ENCODE measurements around the gene IGSF3.

Gene IGSF3

DNA sequence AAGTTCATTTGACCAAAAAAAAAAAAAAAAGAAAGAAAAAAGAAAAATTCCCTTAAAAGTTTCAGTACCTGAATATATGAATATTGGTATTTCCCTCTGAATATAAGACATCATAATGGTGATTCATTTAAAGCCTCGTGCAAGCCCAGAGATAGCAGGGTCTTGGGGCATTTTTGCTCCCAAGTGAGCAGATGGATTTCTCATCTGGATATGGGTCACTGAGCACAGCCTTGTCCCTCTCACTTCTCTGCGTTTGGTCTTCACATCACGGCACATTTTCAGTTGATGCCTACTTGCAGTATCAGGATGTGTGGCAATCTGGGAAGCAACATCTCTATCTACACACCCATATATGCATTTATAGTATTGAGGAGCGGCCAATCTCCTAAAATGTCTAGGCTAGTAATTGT lies 109.4 kb downstream of the IGSF3 start:
- no peak for DNase-seq (ENCODE audit: low read depth in 2 of 2)

- no peak for DNase-seq (ENCODE audit: low read depth in 2 of 2)
Measured at GRCh38 chr1:116557323-116557878, 110.1 kb downstream of the IGSF3 start.

GRCh38 chr1:116556289-116557006 lies 111.1 kb downstream of the IGSF3 start:
- peak; percentile 51 to 66 for DNase-seq (ENCODE audit: low read depth in 2 of 2)

DNA sequence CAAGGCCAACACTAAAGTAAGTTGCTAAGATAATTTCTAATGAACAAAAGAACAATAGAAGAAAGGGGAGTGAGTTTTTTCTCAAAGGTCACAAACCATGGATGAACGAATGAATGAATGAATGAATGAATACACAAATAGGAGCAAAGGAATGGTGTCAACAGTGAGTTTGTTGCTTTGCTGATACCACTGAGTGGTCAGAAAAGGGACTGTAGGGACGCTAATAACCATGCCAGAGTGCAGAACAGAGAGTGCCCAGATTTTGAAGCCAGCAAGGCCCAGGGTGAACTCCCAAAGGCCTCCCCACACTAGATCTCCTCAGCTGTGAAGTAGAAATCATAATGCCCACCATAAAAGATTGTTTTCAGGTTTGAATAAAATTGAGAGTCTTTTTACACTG lies 112.6 kb downstream of the IGSF3 start:
- DNase-seq (ENCODE audit: low read depth in 2 of 2): no peak

- no peak for DNase-seq (ENCODE audit: low read depth in 2 of 2)
Measured at GRCh38 chr1:116553386-116554115, 114.0 kb downstream of the IGSF3 start.

DNA sequence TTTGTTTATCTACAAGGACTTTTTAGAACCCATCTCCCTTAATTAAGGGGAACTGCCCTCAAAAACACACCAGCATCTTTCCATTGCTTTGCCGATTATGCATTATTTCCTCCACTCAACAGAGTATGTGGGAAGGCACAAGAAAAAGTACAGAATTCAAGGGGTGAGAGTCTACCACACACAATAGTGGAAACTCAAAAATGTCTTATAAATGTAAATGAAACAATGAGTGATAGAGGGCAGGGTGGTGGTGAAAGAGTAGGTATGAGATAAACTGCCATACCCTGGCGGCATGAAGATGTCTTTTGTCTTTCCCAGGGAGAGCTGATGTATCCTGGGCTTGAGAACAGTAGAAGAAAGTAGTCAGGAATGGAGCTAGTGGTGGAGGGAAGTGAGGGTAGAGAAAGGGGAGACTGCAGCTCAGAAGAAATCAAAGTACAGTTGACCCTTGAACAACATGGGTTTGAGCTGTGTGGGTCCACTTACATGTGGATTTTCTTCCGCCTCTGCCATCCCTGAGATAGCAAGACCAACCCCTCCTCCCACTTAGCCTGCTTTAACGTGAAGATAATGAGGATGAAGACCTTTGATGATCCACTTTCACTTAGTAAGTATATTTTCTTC lies 121.1 kb downstream of the IGSF3 start:
- DNase-seq (ENCODE audit: low read depth in 2 of 2): no peak

DNA sequence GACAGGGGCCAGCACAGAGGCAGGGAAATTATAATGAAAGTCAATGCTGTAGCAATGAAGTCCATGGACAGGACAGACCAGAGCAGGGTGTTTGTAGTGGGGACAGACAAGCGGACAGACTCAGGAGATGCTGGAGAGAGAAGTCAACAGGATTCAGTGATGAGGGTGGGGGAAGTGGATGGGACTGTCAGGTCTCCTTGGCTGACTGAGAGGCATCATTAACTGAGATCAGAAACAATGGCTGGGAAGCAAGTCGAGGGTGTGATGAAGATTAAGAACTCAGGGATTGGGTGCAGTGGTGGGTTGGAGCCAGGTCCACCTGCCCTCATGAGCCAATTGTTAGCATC lies 122.2 kb downstream of the IGSF3 start:
- DNase-seq (ENCODE audit: low read depth in 2 of 2): no peak

DNA sequence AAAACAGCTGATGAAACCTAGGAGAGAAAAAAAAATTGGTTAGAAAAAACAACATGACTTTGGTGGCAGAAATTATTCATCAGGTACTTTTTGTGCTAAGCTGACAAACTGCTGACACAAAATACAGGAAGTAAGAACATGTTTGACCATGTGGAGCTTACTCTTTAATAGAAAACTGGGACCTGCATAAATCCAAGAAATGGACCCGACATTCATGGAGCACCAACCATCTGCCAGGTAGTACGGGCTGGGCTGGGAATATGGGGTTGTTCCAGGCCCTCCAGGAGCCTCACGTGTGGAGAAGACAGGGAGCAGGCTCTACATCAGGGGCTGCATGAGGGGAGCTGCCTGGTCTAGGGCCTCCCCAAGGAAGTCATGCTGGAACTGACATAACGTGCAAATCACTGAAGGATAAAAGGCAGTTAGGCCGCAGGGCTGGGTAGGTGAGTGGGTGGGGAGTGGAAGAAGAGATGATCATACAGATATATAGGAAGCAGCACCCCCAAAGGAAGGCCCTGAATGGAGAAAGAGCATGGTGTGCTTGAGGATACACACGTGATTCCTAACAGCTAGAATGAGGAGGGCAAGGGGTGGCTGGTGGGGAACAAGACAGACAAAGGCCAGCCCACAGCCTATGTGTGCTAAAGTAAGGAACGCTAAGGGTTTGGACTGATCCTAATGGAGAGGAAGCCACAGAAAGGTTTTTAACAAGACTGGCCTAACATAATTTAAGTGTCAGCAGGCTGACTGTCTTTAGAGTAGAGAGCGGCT lies 122.8 kb downstream of the IGSF3 start:
- no peak for DNase-seq (ENCODE audit: low read depth in 2 of 2)

DNA sequence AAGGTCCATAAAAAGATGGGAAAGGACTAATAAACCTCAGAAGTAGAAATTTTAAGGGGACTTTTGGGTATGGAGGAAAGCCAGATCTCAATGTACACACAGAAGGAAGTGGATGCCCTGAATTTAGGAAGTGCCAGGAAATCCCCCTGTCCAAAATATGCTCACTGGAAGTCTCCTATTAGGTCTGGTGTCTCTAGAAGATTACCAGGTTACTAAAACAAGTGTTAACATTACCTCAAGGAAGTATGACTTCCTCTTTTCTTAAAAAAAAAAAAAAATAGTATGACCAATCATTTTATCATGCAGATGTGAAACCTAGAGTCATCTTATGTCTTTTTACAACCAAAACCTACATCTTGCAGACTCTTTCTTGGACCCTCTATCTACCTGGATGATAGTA lies 127.4 kb downstream of the IGSF3 start:
- DNase-seq (ENCODE audit: low read depth in 2 of 2): no peak

DNA sequence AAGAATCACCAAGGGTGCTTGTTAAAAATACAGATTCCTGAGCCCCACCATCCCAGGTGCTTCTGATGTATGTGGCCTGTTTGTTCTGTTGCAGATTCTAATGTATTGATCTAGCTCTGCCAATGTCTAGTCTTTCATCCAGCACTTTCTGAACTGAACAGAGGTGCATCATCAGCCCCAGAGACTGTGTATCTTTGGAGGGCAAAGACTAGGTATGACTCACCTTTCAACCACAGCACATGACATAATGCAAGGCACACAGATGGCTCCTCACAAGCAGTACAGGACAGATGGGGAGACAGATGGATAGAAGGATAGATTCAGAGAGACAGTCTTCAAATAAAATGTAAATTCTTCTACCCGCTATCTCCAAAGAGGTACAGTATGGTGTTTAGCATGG lies 129.0 kb downstream of the IGSF3 start:
- DNase-seq (ENCODE audit: low read depth in 2 of 2): peak in 1 of 2 donors; percentile 30

DNA sequence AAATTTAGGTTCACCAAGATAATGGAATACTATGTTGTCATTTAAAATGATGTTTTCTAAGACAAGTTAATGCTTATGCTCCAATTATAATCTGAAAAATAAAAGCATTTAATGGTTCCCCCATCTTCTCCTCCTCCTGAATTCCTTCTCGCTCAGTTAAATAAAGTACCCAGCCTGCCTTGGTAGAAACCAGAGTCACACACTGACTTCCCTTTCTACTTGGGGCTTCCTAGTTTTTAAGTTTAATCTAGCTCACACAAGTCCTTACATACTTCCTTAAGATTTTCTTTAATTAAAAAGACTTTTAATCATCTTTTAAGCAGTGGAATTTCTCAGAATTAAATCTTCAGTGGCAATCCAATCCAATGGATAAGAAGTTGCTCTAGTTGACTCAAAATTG lies 129.6 kb downstream of the IGSF3 start:
- DNase-seq (ENCODE audit: low read depth in 2 of 2): no peak

DNA sequence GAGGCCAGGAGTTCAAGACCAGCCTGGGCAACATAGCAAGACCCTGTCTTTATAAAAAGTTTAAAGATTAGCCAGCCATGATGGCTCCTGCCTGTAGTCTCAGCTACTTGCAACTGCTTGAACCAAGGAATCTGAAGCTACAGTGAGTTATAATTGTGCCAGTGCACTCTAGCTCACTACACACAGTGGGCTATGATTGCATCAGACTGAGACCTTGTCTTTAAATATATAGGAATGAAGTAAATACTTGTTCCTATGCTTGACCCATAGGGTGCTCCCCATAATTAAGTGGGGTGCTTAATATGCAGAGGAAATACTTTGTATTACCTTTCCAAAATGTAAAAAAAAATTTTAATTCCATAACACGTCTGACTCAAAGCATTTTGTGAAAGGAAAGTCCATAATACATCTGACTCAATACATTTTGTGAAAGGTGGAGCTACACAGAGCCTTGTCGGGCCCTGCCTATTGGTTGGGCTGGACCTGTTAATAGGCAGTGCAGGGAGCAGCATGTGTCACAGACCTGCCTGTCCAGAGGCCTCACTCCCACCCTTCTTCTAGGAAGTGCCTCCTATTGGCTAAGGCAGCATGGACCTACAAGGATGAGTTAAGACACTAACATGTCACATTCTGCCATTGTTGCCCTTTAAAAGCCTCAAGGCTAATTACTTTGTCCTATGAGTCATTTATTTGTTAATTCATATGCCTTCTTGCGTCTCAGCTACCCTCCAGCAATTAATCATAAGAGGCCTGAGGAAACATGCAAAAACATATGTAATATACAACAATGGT lies 130.3 kb downstream of the IGSF3 start:
- no peak for DNase-seq (ENCODE audit: low read depth in 2 of 2)

GRCh38 chr1:116534014-116534739 lies 133.4 kb downstream of the IGSF3 start:
- DNase-seq (ENCODE audit: low read depth in 2 of 2): no peak

GRCh38 chr1:116533429-116533820 lies 134.1 kb downstream of the IGSF3 start:
- no peak for DNase-seq (ENCODE audit: low read depth in 2 of 2)

GRCh38 chr1:116532671-116533428 lies 134.7 kb downstream of the IGSF3 start:
- no peak for DNase-seq (ENCODE audit: low read depth in 2 of 2)

DNA sequence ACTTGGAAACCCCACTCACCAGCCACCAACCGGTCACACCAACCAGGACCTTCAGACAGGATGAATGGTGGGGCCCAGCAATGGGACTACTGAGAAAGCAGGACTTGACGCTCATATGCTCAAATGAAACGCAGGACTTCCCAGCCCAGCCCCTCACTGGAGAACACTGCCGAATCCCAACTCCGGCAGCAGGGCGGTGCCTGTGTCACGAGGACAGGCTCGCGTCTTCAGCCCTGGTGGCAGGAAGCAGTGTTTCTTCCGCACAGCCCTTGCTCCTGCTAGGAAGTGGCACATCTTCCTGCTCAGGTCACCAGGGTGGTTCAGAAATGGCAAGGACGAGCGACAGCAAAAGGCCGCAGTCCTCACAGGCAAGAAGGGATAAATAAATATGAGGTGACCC lies 135.6 kb downstream of the IGSF3 start:
- DNase-seq (ENCODE audit: low read depth in 2 of 2): no peak

DNA sequence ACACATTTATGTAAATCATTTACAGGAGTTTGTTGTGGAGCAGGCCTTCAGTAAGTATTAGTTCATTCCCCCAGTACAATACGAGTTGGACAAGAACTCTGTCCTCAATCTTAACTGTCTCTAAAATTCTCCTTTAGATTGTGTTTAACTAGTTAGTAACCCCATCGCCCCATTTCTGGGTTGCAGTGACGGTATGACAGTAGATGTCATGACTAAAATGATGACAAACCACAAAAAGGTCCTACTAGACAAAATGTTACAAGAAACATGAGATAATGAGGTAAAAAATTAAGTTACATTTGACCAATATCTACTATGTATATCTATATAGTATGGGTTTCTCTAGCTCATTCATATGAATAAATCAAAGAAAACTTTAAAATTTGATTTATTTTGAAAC lies 137.9 kb downstream of the IGSF3 start:
- no peak for DNase-seq (ENCODE audit: low read depth in 2 of 2)

DNA sequence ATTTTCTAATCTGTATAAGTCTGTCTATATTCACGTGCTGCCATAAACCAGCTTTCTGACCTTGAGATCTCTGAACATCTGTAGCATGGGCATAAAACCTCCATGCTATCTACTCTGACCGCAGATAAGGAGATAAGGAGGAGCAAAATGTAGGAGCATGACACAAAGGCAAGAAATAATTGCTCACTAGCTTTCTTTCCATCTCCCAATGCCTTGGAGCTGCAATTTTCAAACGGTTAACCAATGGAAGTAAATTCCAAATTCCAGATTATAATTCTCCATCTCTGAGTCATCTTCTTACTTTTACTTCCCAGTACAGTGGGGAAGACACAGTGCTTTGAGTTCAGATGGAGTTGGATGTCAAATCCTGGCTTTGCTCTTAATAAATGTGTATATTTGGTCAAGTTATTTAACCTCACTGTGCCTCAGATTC lies 138.3 kb downstream of the IGSF3 start:
- DNase-seq (ENCODE audit: low read depth in 2 of 2): no peak

DNA sequence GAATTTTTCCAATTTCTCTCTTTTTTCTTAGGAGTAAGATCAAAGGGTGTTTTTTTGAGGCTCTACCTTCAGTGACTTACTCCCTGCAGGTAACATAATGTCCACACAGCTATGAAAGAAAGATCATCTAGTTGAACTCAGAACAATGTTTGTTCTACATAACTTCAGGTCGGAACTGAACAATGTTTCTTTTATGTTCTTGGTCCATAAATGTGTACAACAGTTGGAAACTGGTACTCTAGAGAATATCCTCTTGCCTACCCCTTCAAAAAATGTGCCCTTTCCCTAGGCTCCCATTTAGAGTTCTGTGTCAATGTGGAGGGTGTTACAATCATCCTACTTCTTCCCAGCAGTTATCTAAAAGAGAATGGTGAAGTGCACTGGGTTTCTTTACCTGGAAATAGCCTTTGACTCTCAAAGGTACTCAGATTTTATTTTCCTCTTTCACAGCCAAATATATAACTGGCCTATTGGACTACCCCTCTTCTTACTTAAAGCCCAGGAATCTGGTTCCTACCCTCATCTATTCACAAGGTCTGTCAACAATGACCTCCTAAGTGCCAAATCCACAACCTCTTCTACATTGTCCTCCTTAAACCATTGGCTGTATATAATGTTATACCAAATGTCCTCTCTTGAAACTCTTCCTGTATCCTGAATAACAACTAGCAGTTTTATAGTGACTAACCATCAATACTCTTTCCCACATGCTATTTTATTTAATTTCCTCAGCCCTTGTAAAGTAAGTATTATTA lies 139.0 kb downstream of the IGSF3 start:
- no peak for DNase-seq (ENCODE audit: low read depth in 2 of 2)
